Stimulated activated CD8-positive, alpha-beta memory T cell treated with anti-CD3 and anti-CD28 coated beads, Interleukin-15, amount 100 ng/mL, for 4 hours (primary cell): Measurements from ENCODE around the gene ACER2.
"Not testable (repeated sequence)": the region's sequence is repeated elsewhere in the genome, so short reads cannot be mapped to it uniquely, and the experiment has no call there.

ENCODE experiments used
- DNase-seq, 2 donors: peaks; one replicate each; pipeline ENCODE4 v3.0.0-alpha.2; 2020; ENCODE audit warnings: low read depth in 2 of 2

Gene ACER2

GRCh38 chr9:19408693-19409400 is at the start of gene ACER2:
Gene ACER2, plus strand, starts transcription at chr9:19409009. Its CDS starts 76 bp downstream, at chr9:19409085.
- DNase-seq: peak; percentile 84 to 92

GRCh38 chr9:19369107-19369506 is 39.7 kb upstream of the ACER2 start:
- no peak for DNase-seq

GRCh38 chr9:19371942-19372341 is 36.9 kb upstream of the ACER2 start:
- no peak for DNase-seq

- no peak for DNase-seq
Measured at GRCh38 chr9:19372567-19372966, 36.2 kb upstream of the ACER2 start.

- no peak for DNase-seq
Measured at GRCh38 chr9:19373527-19373926, 35.3 kb upstream of the ACER2 start.

GRCh38 chr9:19375538-19375937 is 33.3 kb upstream of the ACER2 start:
- no peak for DNase-seq

- DNase-seq: no peak
Measured at GRCh38 chr9:19376931-19377330, 31.9 kb upstream of the ACER2 start.

GRCh38 chr9:19378164-19378563 is 30.6 kb upstream of the ACER2 start:
- DNase-seq: no peak

GRCh38 chr9:19378647-19379046 is 30.2 kb upstream of the ACER2 start:
- no peak for DNase-seq

GRCh38 chr9:19379283-19379682 is 29.5 kb upstream of the ACER2 start:
- no peak for DNase-seq

GRCh38 chr9:19379697-19380046 is 29.1 kb upstream of the ACER2 start:
- peak in 1 of 2 donors; percentile 25 for DNase-seq

GRCh38 chr9:19380826-19381075 is 28.1 kb upstream of the ACER2 start:
- DNase-seq: no peak

- no peak for DNase-seq
Measured at GRCh38 chr9:19381656-19382055, 27.2 kb upstream of the ACER2 start.

GRCh38 chr9:19385212-19385611 is 23.6 kb upstream of the ACER2 start:
- not testable (repeated sequence) for DNase-seq

- DNase-seq: no peak
Measured at GRCh38 chr9:19385786-19386501, 22.9 kb upstream of the ACER2 start.

- DNase-seq: no peak
Measured at GRCh38 chr9:19386502-19387044, 22.2 kb upstream of the ACER2 start.

GRCh38 chr9:19387317-19387716 is 21.5 kb upstream of the ACER2 start:
- no peak for DNase-seq

GRCh38 chr9:19389539-19389938 is 19.3 kb upstream of the ACER2 start:
- DNase-seq: not testable (repeated sequence)

- no peak for DNase-seq
Measured at GRCh38 chr9:19397845-19398244, 11.0 kb upstream of the ACER2 start.

GRCh38 chr9:19403231-19403630 is 5.6 kb upstream of the ACER2 start:
- DNase-seq: not testable (repeated sequence)

GRCh38 chr9:19404283-19405075 is 4.3 kb upstream of the ACER2 start:
- no peak for DNase-seq

- DNase-seq: no peak
Measured at GRCh38 chr9:19405771-19406170, 3.0 kb upstream of the ACER2 start.

- DNase-seq: no peak
Measured at GRCh38 chr9:19408316-19408692, 505 bp upstream of the ACER2 start.
